ENCODE data around the gene PPP1R9B.

The PPP1R9B gene

GRCh38 chr17:50183421-50183994 is 33.0 kb upstream of the PPP1R9B start:
- H3K4me3 ChIP-seq (replicated peaks in 1 of 2; ENCODE audit: low read depth in 2 of 2, low read length in 2 of 2) = no peak overlapping the region
- TF ChIP-seq, protein P1, sequence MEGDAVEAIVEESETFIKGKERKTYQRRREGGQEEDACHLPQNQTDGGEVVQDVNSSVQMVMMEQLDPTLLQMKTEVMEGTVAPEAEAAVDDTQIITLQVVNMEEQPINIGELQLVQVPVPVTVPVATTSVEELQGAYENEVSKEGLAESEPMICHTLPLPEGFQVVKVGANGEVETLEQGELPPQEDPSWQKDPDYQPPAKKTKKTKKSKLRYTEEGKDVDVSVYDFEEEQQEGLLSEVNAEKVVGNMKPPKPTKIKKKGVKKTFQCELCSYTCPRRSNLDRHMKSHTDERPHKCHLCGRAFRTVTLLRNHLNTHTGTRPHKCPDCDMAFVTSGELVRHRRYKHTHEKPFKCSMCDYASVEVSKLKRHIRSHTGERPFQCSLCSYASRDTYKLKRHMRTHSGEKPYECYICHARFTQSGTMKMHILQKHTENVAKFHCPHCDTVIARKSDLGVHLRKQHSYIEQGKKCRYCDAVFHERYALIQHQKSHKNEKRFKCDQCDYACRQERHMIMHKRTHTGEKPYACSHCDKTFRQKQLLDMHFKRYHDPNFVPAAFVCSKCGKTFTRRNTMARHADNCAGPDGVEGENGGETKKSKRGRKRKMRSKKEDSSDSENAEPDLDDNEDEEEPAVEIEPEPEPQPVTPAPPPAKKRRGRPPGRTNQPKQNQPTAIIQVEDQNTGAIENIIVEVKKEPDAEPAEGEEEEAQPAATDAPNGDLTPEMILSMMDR (IDR thresholded peaks at IDR 0.05; ENCODE audit: low read depth, low read length) = no peak
- peak; percentile 54 to 56 for DNase-seq (ENCODE audit: low read depth in 2 of 2)

GRCh38 chr17:50182783-50183420 is 32.4 kb upstream of the PPP1R9B start:
- H3K4me3 ChIP-seq (replicated peaks in 1 of 2; ENCODE audit: low read depth in 2 of 2, low read length in 2 of 2) = no peak overlapping the region
- peak; percentile 36 to 55 for DNase-seq (ENCODE audit: low read depth in 2 of 2)
- TF ChIP-seq, protein P1 (IDR thresholded peaks at IDR 0.05; ENCODE audit: low read depth, low read length) = no peak

DNA sequence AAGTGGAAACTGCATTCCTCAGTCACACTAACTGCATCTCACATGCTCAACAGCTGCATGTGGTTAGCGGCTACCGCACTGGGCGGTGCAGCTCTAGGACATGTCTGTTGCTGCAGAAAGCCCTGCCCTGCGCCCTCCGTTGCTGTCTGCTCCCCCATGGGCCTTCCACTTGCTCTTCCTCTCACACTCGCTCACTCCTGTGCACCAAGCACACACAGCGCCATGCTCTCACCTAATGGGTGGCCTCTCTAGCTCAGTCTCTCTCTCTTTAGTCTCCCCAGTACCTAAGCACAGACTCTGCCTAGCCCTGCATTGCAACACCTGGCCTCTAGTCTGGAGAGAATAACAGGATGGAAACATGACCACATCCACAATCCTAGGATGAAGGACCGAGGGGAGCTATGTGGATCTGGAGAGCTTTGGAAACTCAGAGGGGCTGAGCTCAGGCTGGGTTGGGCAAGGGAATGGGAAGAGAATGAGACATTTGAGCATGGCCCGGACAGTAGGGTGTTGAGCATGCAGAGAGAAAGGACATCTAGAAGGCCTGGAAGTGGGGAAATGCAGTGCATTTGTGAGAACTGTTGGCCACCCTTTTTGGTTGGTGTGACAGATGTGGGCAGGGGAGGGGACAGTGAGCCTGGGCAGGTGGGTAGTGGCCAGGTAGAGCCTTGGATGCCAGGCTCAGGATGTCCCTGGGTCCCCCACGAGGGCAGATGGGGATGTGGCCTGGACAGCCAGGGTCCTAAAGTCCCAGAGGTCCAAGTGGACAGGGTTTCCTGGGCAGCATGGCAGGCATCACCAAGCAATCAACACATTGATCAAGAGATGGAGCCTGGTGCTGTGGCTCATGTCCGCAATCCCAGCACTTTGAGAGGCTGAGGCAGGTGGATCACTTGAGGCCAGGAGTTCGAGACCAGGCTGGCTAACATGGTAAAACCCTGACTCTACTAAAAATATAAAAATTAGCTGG is 31.4 kb upstream of the PPP1R9B start:
- peak; percentile 49 to 64 for DNase-seq (ENCODE audit: low read depth in 2 of 2)
- TF ChIP-seq, protein P1 (IDR thresholded peaks at IDR 0.05; ENCODE audit: low read depth, low read length) = no peak
- H3K4me3 ChIP-seq (replicated peaks in 1 of 2; ENCODE audit: low read depth in 2 of 2, low read length in 2 of 2) = no peak overlapping the region

- TF ChIP-seq, protein P1 (IDR thresholded peaks at IDR 0.05; ENCODE audit: low read depth, low read length) = no peak
- DNase-seq (ENCODE audit: low read depth in 2 of 2) = no peak
- no peak overlapping the region for H3K4me3 ChIP-seq (replicated peaks in 1 of 2; ENCODE audit: low read depth in 2 of 2, low read length in 2 of 2)
These were observed 30.7 kb upstream of the PPP1R9B start for GRCh38 chr17:50181144-50181543.

DNA sequence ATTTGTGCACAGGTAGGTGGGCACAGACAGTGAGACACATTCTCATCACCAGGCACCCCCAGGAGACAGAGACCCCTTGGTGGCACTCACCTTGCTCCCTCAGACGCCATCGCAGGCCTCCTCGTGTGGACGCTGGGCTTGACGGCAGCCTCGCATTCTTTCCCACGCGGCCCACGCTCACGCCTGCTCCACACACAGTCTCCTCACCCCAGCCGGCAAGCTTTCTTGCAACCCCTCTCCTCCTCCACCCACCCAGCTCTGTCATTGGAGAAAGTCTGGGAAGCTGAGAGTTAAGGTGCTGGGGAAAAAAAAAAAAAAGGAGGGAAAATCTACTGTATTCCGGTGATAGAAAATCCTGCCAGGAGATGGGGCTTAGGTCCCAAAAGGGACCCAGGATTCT is 30.1 kb upstream of the PPP1R9B start:
- H3K4me3 ChIP-seq (replicated peaks in 1 of 2; ENCODE audit: low read depth in 2 of 2, low read length in 2 of 2) = no peak overlapping the region
- TF ChIP-seq, protein P1 (IDR thresholded peaks at IDR 0.05; ENCODE audit: low read depth, low read length) = no peak
- DNase-seq (ENCODE audit: low read depth in 2 of 2) = peak in 1 of 2 donors; percentile 22

- no peak overlapping the region for H3K4me3 ChIP-seq (replicated peaks in 1 of 2; ENCODE audit: low read depth in 2 of 2, low read length in 2 of 2)
- DNase-seq (ENCODE audit: low read depth in 2 of 2) = no peak
- TF ChIP-seq, protein P1 (IDR thresholded peaks at IDR 0.05; ENCODE audit: low read depth, low read length) = no peak
These were observed 29.6 kb upstream of the PPP1R9B start for GRCh38 chr17:50180111-50180510.
